Calu3 (cell line): ENCODE data around the gene SLC16A7. TPM values are rescaled to one million over a fixed set of nuclear protein-coding genes. Genes with fewer than 3 reads are reported as not detected.
"Not testable (repeated sequence)": the region's sequence is repeated elsewhere in the genome, so short reads cannot be mapped to it uniquely, and the experiment has no call there.

ENCODE experiments used
- BruUV-seq: library from RNA; stranded (reverse); fragments of 400-500 nt; replicated peaks from 2 replicates; lab custom pipeline; 2021; lab: Mats Ljungman, UMichigan
- CTCF ChIA-PET: fragments of 300-600 bp; sonication (Branson Sonifier 250); formaldehyde crosslinking; loops from one replicate; lab custom pipeline; 2022; ENCODE audit warnings: antibody characterized with exemption; lab: Charles Lee
- DNase-seq: peaks from one replicate; pipeline ENCODE4 v3.0.0; 2022
- H3K27ac Mint-ChIP-seq: one replicate; pipeline ENCODE4 v1.8.0; 2022; ENCODE audit warnings: mixed read lengths; ENCODE audit not compliant: unreplicated experiment
- H3K27me3 Mint-ChIP-seq: one replicate; pipeline ENCODE4 v1.8.0; 2022; ENCODE audit warnings: mixed read lengths; ENCODE audit not compliant: unreplicated experiment
- H3K36me3 Mint-ChIP-seq: one replicate; pipeline ENCODE4 v1.8.0; 2022; ENCODE audit warnings: mild to moderate bottlenecking, moderate library complexity, mixed read lengths; ENCODE audit not compliant: insufficient read depth, unreplicated experiment
- H3K4me1 Mint-ChIP-seq: one replicate; pipeline ENCODE4 v1.8.0; 2022; ENCODE audit warnings: mild to moderate bottlenecking, low read depth, mixed read lengths; ENCODE audit not compliant: unreplicated experiment
- H3K4me3 Mint-ChIP-seq: one replicate; pipeline ENCODE4 v1.8.0; 2022; ENCODE audit warnings: mild to moderate bottlenecking, low read depth, moderate library complexity, mixed read lengths; ENCODE audit not compliant: unreplicated experiment
- H3K9me3 Mint-ChIP-seq: one replicate; pipeline ENCODE4 v1.8.0; 2022; ENCODE audit warnings: low read depth, mixed read lengths; ENCODE audit not compliant: unreplicated experiment
- CTCF ChIP-seq: fragments of 200-600 bp; IDR thresholded peaks from one replicate; pipeline ENCODE4 v1.8.0; 2022; ENCODE audit warnings: antibody characterized with exemption; ENCODE audit not compliant: unreplicated experiment
- intact Hi-C: fragments of 100-400 bp; cut with micrococcal nuclease; formaldehyde crosslinking; loops from one replicate; pipeline ENCODE4 v1.10.0; 2022; ENCODE audit not compliant: unreplicated experiment
- total RNA-seq: library from RNA; stranded (reverse); gene quantifications from 2 replicates; pipeline ENCODE4 v1.2.3, GENCODE V29; 2022

The SLC16A7 gene
- total RNA-seq, 1 experiment from 2014 or later: 58.6 TPM

GRCh38 chr12:59737725-59738463 lies 142.1 kb downstream of the SLC16A7 start:
- Mint-ChIP-seq H3K36me3 (no peaks in the 10 kb centered on the region), H3K4me3 (no peak overlapping the region), H3K4me1 (peaks cover 16% of the 10 kb centered on the region), H3K27me3 (no peaks in the 10 kb centered on the region), H3K27ac (no peak overlapping the region), H3K9me3 (no peaks in the 10 kb centered on the region)
- CTCF ChIA-PET: no interaction called here
- TF ChIP-seq CTCF: no peak
- DNase-seq: no peak
- intact Hi-C loops: no loop called here
- BruUV-seq: no TSS peak

- Mint-ChIP-seq H3K27me3 (no peaks in the 10 kb centered on the region), H3K4me1 (no peaks in the 10 kb centered on the region), H3K9me3 (no peaks in the 10 kb centered on the region), H3K36me3 (no peaks in the 10 kb centered on the region), H3K27ac (no peak overlapping the region), H3K4me3 (no peak overlapping the region)
- intact Hi-C loops: no loop called here
- no TSS peak for BruUV-seq
- DNase-seq: no peak
- CTCF ChIA-PET: no interaction called here
- TF ChIP-seq CTCF: no peak
Observed at GRCh38 chr12:59742841-59743240, 147.0 kb downstream of the SLC16A7 start.

GRCh38 chr12:59744564-59744963 lies 148.7 kb downstream of the SLC16A7 start:
- BruUV-seq: no TSS peak
- Mint-ChIP-seq H3K9me3 (peaks cover 4% of the 10 kb centered on the region), H3K27ac (no peak overlapping the region), H3K4me1 (no peaks in the 10 kb centered on the region), H3K4me3 (no peak overlapping the region), H3K27me3 (no peaks in the 10 kb centered on the region), H3K36me3 (no peaks in the 10 kb centered on the region)
- CTCF ChIA-PET: interaction anchor here (0.7 kb wide), 1 partner anchor 26 kb away, joined by 4 read pairs; no protein-coding TSS in a partner anchor
- intact Hi-C loops: no loop called here
- no peak for TF ChIP-seq CTCF
- DNase-seq: no peak

- CTCF ChIA-PET, H3K36me3 Mint-ChIP-seq, H3K27me3 Mint-ChIP-seq, intact Hi-C loops, DNase-seq, H3K4me3 Mint-ChIP-seq, H3K27ac Mint-ChIP-seq, BruUV-seq, H3K4me1 Mint-ChIP-seq: not testable (repeated sequence)
- H3K9me3 Mint-ChIP-seq: peaks cover 15% of the 10 kb centered on the region
Observed at GRCh38 chr12:59751091-59751490, 155.3 kb downstream of the SLC16A7 start.

GRCh38 chr12:59761542-59761941 lies 165.7 kb downstream of the SLC16A7 start:
- no peak for TF ChIP-seq CTCF
- DNase-seq: no peak
- Mint-ChIP-seq H3K27ac (no peak overlapping the region), H3K4me1 (no peaks in the 10 kb centered on the region), H3K9me3 (no peaks in the 10 kb centered on the region), H3K36me3 (no peaks in the 10 kb centered on the region), H3K4me3 (no peak overlapping the region), H3K27me3 (no peaks in the 10 kb centered on the region)
- CTCF ChIA-PET: no interaction called here
- no TSS peak for BruUV-seq
- intact Hi-C loops: no loop called here
